HG03064 (cell line): ENCODE data around the gene MAGI2.
"Not testable (repeated sequence)": the region's sequence is repeated elsewhere in the genome, so short reads cannot be mapped to it uniquely, and the experiment has no call there.

Experiments used
- ATAC-seq: cut with Tn5 transposase; IDR thresholded peaks from one replicate; pipeline ENCODE4 v1.9.1; 2021; ENCODE audit warnings: low read depth; ENCODE audit not compliant: unreplicated experiment

MAGI2 gene

GRCh38 chr7:78985509-78985908 is 468.0 kb downstream of the MAGI2 start:
- no peak for ATAC-seq

GRCh38 chr7:78983483-78983882 is 470.0 kb downstream of the MAGI2 start:
- no peak for ATAC-seq

DNA sequence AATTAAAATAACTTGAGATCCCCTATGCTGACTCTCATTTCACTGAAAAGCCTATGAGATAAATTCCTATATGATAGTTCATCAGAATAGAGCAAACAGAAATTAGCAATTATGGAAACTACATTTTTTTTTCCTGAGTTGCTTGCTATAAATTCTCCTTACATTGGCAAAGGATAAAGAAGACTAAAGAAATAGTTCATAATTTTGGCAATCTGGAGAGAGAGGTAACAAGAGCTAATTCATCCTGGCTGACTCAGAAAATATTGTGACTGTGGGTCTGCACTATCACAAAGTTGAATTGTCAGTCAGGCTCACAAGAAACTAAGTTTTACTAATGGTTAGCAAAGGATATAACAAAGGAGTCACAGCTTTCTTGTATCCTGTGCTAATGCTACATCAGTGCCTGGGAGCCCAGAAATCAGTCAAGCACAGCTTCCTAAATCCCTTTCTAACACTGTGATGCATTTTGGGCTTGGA is 483.0 kb downstream of the MAGI2 start:
- no peak for ATAC-seq

DNA sequence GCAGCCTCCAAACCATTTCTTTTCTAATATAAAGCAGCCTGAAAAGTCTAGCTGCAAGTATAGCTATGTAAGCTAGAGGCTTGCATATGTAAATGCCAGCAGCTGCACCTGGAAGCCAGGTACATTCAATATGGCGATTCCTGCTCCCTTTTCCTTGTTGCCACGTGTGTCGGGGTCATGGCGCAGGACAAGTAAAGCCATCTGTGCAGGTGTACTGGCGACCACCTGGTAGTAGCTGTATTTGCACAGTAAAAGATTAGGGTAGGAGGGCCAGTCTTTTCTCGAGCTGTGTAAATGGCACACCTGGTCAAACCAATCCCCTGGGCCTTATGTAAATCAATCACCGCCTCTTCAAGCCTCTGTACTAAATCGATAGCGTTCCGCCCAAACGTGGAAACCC is 484.5 kb downstream of the MAGI2 start:
- no peak for ATAC-seq

DNA sequence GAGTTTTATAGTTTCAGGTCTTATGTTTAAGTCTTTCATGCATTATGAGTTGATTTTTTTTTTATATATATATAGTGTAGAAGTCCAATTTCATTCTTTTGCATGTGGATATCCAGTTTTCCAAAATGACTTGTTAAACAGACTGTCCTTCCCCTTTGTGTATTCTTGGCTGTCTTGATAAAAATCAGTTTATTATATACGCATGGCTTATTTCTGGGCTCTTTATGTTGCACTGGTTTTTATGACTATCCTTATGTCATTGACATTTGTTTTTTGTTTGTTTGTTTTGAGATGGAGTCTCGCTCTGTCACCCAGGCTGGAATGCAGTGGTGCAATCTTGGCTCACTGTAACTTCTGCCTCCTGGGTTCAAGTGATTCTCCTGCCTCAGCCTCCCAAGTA is 485.9 kb downstream of the MAGI2 start:
- not testable (repeated sequence) for ATAC-seq

DNA sequence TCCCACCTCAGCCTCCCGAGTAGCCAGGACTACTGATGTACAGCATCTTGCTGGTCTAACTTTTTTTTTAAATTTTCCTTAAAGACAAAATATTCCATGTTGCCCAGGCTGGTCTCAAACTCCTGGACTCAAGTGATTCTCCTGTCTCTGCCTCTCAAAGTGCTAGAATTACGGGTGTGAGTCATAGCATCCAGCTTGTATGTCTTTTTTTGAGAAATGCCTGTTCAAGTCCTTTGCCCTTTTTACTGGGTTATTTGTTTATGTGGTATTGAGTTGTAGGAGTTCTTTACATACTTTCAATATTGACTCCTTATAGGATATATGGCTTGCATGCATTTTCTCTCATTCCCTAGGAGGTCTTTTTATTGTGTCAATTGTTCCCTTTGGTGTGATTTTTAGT is 486.4 kb downstream of the MAGI2 start:
- ATAC-seq = no peak

GRCh38 chr7:78959477-78959876 is 494.0 kb downstream of the MAGI2 start:
- ATAC-seq = no peak

DNA sequence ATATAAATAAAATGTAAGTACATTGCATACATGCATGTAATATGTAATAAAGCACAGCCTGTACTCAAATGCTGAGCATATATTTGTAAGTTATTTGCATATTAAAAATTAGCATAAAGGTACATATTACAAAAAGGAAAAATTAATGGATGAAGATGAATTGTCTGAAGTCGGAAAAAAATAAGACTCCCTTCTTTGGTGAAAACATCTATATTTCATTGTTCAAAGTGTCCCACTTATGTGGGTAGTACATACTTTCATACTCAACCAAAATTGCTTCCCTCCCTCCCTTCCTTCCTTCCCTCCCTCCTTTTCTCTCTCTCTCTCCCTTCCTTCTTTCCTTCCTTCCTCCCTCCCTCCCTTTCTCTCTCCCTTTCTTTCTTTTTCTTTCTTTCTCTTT is 498.1 kb downstream of the MAGI2 start:
- ATAC-seq = no peak

GRCh38 chr7:78953726-78954363 is 499.6 kb downstream of the MAGI2 start:
- no peak for ATAC-seq

GRCh38 chr7:78953090-78953489 is 500.4 kb downstream of the MAGI2 start:
- no peak for ATAC-seq

- ATAC-seq = no peak
Observed at GRCh38 chr7:78939669-78940068, 513.8 kb downstream of the MAGI2 start.

DNA sequence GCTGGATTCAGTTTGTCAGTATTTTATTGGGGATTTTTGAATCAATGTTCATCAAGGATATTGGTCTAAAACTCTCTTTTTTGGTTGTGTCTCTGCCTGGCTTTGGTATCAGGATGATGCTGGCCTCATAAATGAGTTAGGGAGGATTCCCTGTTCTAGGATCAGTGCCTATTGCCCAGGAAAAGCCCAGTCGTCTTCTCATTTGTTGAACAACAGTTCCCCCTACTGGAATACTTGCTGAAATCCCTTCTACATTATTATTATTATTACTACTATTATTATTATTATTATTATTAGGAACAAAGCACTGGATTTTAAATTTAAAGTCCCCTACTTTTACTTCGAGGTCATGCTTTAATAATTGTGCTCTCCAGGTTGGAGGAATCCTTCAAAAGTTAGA is 528.9 kb downstream of the MAGI2 start:
- no peak for ATAC-seq

DNA sequence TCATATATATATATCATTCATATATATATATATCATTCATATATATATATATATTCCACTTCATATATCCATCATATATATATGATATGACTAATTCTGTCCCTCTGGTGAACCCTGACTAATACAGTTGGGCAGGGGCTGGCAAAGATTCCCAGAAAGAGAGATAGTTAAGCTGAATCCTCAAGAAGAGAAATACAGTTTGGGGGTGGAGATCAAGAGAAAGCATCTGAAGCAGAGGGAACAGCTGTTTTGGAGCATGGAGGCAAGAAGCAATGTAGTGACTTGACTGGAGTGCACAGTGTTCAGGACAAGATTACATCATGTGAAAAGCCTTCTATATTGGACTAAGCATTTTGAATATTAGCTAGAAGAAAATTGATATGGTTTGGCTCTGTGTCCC is 540.7 kb downstream of the MAGI2 start:
- no peak for ATAC-seq

- no peak for ATAC-seq
Observed at GRCh38 chr7:78906735-78907134, 546.7 kb downstream of the MAGI2 start.

GRCh38 chr7:78905436-78905835 is 548.0 kb downstream of the MAGI2 start:
- no peak for ATAC-seq

DNA sequence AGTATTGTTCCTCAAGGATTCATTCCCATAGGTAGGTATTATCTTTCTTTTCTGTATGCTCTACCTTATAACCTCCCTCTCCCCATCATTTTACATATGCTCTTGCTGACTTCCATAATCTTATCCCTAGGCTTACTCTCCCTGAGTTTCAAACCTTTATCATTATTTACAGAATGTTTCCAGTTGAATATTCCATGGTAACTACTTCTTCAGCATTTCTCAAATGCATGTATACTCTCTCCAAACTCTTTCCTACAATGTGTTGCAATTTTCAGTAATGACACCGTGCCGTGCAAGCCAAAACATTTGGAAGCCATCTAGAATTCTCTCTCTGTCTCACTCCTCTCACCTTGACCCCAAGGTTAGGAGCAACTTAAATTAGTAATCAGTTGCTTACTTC is 548.5 kb downstream of the MAGI2 start:
- ATAC-seq = no peak

DNA sequence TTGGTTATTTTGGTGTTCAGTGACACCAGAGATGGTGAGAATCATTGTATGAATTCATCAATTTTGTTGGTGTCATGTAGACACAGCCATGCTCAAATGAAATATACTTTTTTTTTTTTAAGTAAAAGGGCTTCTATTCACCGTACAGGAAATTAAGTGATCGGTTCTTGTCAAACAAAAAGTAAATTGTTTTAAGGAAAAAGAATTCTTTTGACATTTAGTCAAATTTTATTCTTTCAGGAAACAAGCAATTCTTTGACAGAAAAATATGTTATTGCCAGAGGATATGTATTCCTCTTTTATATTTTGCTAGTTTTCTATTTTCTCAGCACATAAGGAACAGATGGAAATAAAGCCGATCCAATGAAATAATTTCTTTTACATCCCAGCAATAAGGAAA is 551.9 kb downstream of the MAGI2 start:
- no peak for ATAC-seq

GRCh38 chr7:78900806-78901205 is 552.7 kb downstream of the MAGI2 start:
- no peak for ATAC-seq

- no peak for ATAC-seq
Observed at GRCh38 chr7:78895393-78895792, 558.1 kb downstream of the MAGI2 start.

- ATAC-seq = no peak
Observed at GRCh38 chr7:78879206-78879605, 574.3 kb downstream of the MAGI2 start.

GRCh38 chr7:78873117-78873516 is 580.4 kb downstream of the MAGI2 start:
- no peak for ATAC-seq

DNA sequence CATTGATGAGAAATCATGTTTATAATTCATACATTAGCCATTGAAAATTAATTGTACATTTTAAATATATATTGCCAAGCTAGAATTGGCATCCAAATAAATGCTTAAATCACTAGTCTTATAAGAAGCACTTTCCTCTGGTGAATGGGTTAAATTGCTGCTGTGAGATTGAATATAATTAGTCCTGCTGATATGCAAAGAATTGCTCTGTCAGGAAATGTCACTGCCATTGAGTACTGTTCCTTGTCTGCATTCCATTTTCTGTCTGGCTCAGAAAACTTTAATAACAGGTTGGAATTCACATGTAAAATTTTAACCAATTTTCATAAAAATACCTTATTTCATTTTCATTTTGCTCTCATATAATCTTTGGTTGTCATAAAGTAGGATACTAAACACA is 589.1 kb downstream of the MAGI2 start:
- no peak for ATAC-seq

GRCh38 chr7:78863281-78863680 is 590.2 kb downstream of the MAGI2 start:
- no peak for ATAC-seq
